Ishikawa (cell line): Measurements from ENCODE around the gene ANKRD11.

Source experiments
- CEBPB ChIP-seq: IDR thresholded peaks from 2 replicates; pipeline ENCODE4 v1.6.1; 2012
- CREB1 ChIP-seq: IDR thresholded peaks from 2 replicates; pipeline ENCODE4 v1.6.1; 2012; ENCODE audit warnings: low read depth
- EGR1 ChIP-seq: IDR thresholded peaks from 2 replicates; pipeline ENCODE4 v1.6.1; 2012
- EP300 ChIP-seq: IDR thresholded peaks from 2 replicates; pipeline ENCODE4 v1.6.1; 2012; ENCODE audit warnings: borderline replicate concordance
- FOXM1 ChIP-seq: IDR thresholded peaks from 2 replicates; pipeline ENCODE4 v1.6.1; 2012; ENCODE audit warnings: low read depth, borderline replicate concordance
- MAX ChIP-seq: IDR thresholded peaks from 2 replicates; pipeline ENCODE4 v1.6.1; 2012
- NFIC ChIP-seq: IDR thresholded peaks from 2 replicates; pipeline ENCODE4 v1.6.1; 2012
- RAD21 ChIP-seq: IDR thresholded peaks from 2 replicates; pipeline ENCODE4 v1.6.1; 2012; ENCODE audit warnings: low read depth
- REST ChIP-seq: IDR thresholded peaks from 2 replicates; pipeline ENCODE4 v1.6.1; 2012; ENCODE audit warnings: low read depth, mild to moderate bottlenecking
- TAF1 ChIP-seq: IDR thresholded peaks from 2 replicates; pipeline ENCODE4 v1.6.1; 2012; ENCODE audit warnings: low read depth, mild to moderate bottlenecking
- TCF12 ChIP-seq: IDR thresholded peaks from 2 replicates; pipeline ENCODE4 v1.6.1; 2012; ENCODE audit warnings: low read depth
- TEAD4 ChIP-seq: IDR thresholded peaks from 2 replicates; pipeline ENCODE4 v1.6.1; 2012
- USF1 ChIP-seq: IDR thresholded peaks from 2 replicates; pipeline ENCODE4 v1.6.1; 2012
- YY1 ChIP-seq: IDR thresholded peaks from 2 replicates; pipeline ENCODE4 v1.6.1; 2012; ENCODE audit warnings: low read depth
- ZBTB7A ChIP-seq: IDR thresholded peaks from 2 replicates; pipeline ENCODE4 v1.6.1; 2012; ENCODE audit warnings: low read depth

Gene ANKRD11

GRCh38 chr16:89371386-89371785, 119.0 kb downstream of the ANKRD11 start:
- no peak for TF ChIP-seq TCF12
- TF ChIP-seq EP300, result no peak
- TF ChIP-seq CREB1, result no peak
- TF ChIP-seq EGR1, result no peak
- no peak for TF ChIP-seq FOXM1
- TF ChIP-seq MAX, result no peak
- TF ChIP-seq ZBTB7A, result no peak
- no peak for TF ChIP-seq USF1
- TF ChIP-seq TEAD4, result no peak
- no peak for TF ChIP-seq REST
- TF ChIP-seq CEBPB, result no peak
- TF ChIP-seq TAF1, result no peak
- TF ChIP-seq RAD21, result no peak
- no peak for TF ChIP-seq YY1
- no peak for TF ChIP-seq NFIC

- TF ChIP-seq REST (no peak), CREB1 (no peak), TEAD4 (no peak), FOXM1 (no peak), TCF12 (no peak), NFIC (no peak), MAX (no peak), TAF1 (no peak), RAD21 (no peak), EP300 (no peak), EGR1 (no peak), CEBPB (no peak), ZBTB7A (no peak), YY1 (no peak), USF1 (no peak)
These were observed 119.8 kb downstream of the ANKRD11 start for GRCh38 chr16:89370601-89371000.

- no peak for TF ChIP-seq EGR1
- TF ChIP-seq YY1, result no peak
- TF ChIP-seq CEBPB, result no peak
These were observed 120.3 kb downstream of the ANKRD11 start for GRCh38 chr16:89370081-89370511.

GRCh38 chr16:89369266-89369895, 121.0 kb downstream of the ANKRD11 start:
- no peak for TF ChIP-seq CREB1
- no peak for TF ChIP-seq ZBTB7A
- no peak for TF ChIP-seq MAX
- no peak for TF ChIP-seq TAF1
- no peak for TF ChIP-seq EGR1
- no peak for TF ChIP-seq USF1
- TF ChIP-seq YY1, result no peak
- TF ChIP-seq TEAD4, result no peak

- no peak for TF ChIP-seq TCF12
- no peak for TF ChIP-seq RAD21
- TF ChIP-seq USF1, result no peak
- TF ChIP-seq CEBPB, result no peak
- TF ChIP-seq CREB1, result no peak
- TF ChIP-seq REST, result no peak
- TF ChIP-seq ZBTB7A, result no peak
- TF ChIP-seq EGR1, result no peak
- TF ChIP-seq MAX, result no peak
- no peak for TF ChIP-seq FOXM1
- TF ChIP-seq YY1, result no peak
- no peak for TF ChIP-seq EP300
- no peak for TF ChIP-seq TEAD4
- no peak for TF ChIP-seq TAF1
- TF ChIP-seq NFIC, result no peak
These were observed 121.6 kb downstream of the ANKRD11 start for GRCh38 chr16:89368604-89369249.
